ENCODE data around the gene PPP1R27. TPM values are rescaled to one million over a fixed set of nuclear protein-coding genes. Genes with fewer than 3 reads are reported as not detected.

Gene PPP1R27
- total RNA-seq, 1 donor from 2014 or later, result not detected

DNA sequence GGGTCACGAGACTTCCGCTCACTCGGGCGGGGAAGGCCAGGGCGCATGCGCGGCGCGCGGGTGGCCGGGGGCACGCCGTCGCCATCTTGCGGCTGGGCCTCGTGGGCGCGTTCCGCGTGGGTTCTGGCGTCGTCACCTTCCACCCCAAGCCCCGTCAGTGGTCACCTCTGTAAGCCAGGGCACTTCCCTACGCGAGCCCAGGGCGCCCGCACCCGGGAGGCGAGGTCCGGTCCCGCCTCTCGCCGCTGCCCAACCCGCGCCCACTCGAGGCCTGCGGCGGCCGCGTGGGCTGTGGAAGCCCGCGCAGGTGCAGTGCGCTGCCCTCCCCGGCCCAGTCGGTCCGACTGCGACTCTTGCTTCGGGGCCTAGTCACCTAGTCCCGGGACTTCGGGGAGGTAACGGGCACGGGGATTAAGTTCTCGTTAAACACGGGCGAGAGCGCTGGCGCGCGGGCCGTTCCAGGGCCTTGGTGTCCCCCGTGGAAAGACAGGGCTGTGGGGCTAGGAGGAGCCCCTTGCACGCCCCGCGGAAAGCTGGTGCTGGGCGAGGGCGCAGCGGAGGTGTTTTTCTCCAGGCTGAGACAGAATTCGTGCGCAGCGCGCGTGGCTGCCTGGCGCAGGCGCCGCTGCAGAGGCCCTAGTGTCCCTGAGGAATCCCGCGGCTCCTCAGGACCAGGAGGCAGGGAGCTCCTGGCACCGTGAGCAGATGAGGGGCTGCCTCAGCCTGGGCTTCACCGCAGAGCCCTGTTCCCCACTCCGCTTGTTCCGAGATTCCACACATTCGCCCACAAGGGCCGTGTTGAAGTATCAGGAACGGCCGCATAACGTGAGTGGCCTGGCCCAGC lies 36.8 kb upstream of the PPP1R27 start:
- TF ChIP-seq POLR2A (IDR thresholded peaks at IDR 0.05) (peak in 1 of 2 donors; percentile 98), POLR2AphosphoS5 (IDR thresholded peaks at IDR 0.05; ENCODE audit: insufficient read depth in 1 of 2, low read depth in 1 of 2) (peak; percentile 53 to 89)
- TF ChIP-seq, protein P1, sequence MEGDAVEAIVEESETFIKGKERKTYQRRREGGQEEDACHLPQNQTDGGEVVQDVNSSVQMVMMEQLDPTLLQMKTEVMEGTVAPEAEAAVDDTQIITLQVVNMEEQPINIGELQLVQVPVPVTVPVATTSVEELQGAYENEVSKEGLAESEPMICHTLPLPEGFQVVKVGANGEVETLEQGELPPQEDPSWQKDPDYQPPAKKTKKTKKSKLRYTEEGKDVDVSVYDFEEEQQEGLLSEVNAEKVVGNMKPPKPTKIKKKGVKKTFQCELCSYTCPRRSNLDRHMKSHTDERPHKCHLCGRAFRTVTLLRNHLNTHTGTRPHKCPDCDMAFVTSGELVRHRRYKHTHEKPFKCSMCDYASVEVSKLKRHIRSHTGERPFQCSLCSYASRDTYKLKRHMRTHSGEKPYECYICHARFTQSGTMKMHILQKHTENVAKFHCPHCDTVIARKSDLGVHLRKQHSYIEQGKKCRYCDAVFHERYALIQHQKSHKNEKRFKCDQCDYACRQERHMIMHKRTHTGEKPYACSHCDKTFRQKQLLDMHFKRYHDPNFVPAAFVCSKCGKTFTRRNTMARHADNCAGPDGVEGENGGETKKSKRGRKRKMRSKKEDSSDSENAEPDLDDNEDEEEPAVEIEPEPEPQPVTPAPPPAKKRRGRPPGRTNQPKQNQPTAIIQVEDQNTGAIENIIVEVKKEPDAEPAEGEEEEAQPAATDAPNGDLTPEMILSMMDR (IDR thresholded peaks at IDR 0.05), result peak in 2 of 3 experiments; percentile 32 to 66
- Histone ChIP-seq H3K27me3 (no peaks in the 10 kb centered on the region), H3K4me1 (peaks cover 55% of the 10 kb centered on the region)

DNA sequence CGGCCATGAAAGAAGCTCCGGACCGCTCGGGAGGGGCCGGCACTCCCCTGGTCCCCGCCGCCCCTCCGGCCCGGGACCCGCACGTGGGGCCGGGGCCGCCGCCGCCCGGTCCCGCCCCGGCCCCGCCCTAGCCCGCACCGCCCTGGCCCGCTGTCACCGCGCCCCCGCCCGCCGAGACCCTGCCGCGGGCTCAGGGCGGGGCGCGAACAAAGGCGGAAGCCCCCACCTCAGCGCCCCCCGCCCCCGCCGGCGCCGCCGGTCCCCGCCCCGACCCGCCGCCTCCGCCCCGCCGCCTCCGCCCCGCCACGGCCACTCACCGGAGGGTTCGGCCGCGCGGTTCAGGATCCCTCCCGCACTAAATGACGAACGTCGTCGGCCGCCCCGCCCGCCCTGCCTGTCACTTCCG lies 36.1 kb upstream of the PPP1R27 start, which contains the start of gene ARHGDIA:
Gene ARHGDIA, minus strand, starts transcription at position 357 of the 406 bp plus-strand sequence. CDS start 1,407 bp downstream, outside the sequence.
- intact Hi-C loops (cut with DNase I), result no loop called here
- Histone ChIP-seq H3K4me3 (peak within 1 kb of the TSS; percentile 60 to 67), H3K36me3 (peaks cover 0 to 9% of the 10 kb centered on the region in 2 donors), H3K9me3 (no peaks in the 10 kb centered on the region), H3K27ac (peak within 1 kb of the TSS; percentile 82), H3K4me1 (peaks cover 61% of the 10 kb centered on the region), H3K27me3 (no peaks in the 10 kb centered on the region)
- TF ChIP-seq POLR2A (IDR thresholded peaks at IDR 0.05) (no peak), POLR2AphosphoS5 (IDR thresholded peaks at IDR 0.05; ENCODE audit: insufficient read depth in 1 of 2, low read depth in 1 of 2) (no peak)
- TF ChIP-seq, protein P1 (IDR thresholded peaks at IDR 0.05), result no peak
- no peak for DNase-seq (ENCODE audit: extremely low spot score in 2 of 2)

More for the DNA sequence above, 36.8 kb upstream of the PPP1R27 start:
- DNase-seq (ENCODE audit: extremely low spot score in 2 of 2), result peak in 1 of 2 donors; percentile 90
- H3K9me3 ChIP-seq, result no peaks in the 10 kb centered on the region
- peak overlapping the region; percentile 60 to 67 for H3K4me3 ChIP-seq
- H3K27ac ChIP-seq, result peak overlapping the region; percentile 82
- H3K36me3 ChIP-seq, result peaks cover 0 to 9% of the 10 kb centered on the region in 2 donors
- intact Hi-C loops (cut with DNase I), result no loop called here

DNA sequence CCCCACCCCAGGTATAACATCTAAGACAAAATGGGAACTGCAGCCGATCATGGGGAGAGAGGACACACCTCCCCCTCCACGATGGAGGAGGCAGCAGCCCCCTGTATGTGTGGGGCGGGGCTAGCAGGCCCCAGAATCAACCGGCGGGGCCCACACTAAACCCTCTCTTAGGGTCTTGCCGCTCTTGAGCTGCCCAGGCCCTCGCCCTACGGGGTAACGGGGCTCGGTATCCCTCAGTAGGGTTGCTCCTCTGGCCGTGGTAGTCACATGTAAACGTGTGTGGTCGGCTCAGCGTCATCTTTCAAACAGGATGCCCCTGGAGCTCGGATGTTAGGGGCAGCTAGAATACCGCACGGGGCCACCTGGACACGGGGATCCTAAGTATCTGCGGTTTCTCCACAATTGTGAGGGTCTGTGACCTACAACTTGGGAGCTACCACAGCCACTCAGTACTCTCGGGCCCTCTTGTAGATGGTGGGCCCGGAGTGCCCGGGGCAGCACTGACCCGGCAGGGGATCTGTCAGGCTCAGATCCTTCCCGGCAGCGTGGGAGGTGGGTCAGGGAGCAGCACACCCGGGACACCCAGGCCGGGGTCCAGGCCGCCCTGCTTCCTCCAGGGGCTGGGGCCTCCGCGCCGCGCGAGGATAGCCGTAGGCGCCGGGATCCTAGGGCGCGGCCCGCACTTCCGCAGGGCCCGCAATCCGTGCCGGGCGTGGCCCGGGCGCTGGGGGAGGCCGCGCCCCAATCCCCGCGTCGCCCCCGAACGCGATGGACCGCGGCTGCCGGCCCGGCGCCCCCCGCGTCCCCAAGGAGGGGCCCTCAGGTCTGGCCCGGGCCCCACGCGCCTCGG lies 35.5 kb upstream of the PPP1R27 start:
- Histone ChIP-seq H3K27ac (peak overlapping the region; percentile 82), H3K9me3 (no peaks in the 10 kb centered on the region), H3K4me1 (peaks cover 66% of the 10 kb centered on the region), H3K4me3 (peak overlapping the region; percentile 60 to 67), H3K27me3 (no peaks in the 10 kb centered on the region), H3K36me3 (peaks cover 0 to 9% of the 10 kb centered on the region in 2 donors)
- DNase-seq (ENCODE audit: extremely low spot score in 2 of 2), result peak in 1 of 2 donors; percentile 87
- intact Hi-C loops (cut with DNase I), result no loop called here
- TF ChIP-seq POLR2AphosphoS5 (IDR thresholded peaks at IDR 0.05; ENCODE audit: insufficient read depth in 1 of 2, low read depth in 1 of 2) (peak in 1 of 2 donors; percentile 62), POLR2A (IDR thresholded peaks at IDR 0.05) (no peak)

DNA sequence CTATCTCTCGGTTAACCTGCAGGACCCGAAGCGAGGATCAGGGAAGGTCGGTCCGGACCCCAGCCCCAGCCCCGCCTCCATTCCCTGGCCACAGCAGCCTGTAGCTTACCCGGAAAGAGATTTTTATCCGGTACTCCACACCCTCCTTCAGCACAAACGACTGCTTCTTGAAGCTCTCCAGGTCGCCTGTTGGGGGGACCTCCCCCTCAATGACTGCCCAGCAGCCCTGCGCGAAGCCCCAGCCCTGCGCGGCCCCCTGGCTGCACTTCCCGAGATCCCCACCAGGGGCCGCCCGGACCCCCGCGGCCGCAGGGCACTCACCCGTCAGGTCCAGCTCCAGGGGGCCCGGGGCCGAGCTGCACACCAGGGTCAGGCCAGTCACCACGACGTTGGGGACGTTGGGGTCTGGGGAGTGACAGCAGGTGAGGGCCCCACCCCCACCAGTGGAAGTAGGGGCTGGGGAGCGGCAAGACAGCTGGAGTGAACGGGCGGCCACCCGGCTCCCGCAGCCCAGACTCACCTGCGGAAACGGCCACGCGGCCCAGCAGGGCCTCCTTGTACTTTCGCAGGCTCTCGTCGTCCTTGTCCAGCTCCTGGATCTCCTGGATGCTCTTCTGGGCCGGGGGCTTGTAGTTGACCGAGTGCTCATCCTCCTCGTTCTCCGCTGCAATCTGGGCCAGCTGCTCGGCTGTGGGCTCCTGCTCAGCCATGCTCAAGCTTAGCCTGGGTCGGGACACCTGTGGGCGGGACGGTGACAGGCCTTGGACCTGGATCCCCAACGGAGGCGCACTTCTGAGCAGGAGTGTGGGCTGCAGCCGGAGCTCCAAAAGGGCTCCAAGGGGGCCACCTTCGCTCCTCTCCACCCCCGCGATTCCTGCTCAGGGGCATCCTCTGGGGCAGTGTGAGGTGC lies 34.6 kb upstream of the PPP1R27 start:
- intact Hi-C loops (cut with DNase I), result no loop called here
- peak overlapping the region; percentile 60 to 67 for H3K4me3 ChIP-seq
- no peaks in the 10 kb centered on the region for H3K9me3 ChIP-seq
- peak overlapping the region; percentile 82 for H3K27ac ChIP-seq
- no peak for TF ChIP-seq POLR2A (IDR thresholded peaks at IDR 0.05)
- TF ChIP-seq POLR2AphosphoS5 (IDR thresholded peaks at IDR 0.05; ENCODE audit: insufficient read depth in 1 of 2, low read depth in 1 of 2), result no peak
- TF ChIP-seq, protein P1 (IDR thresholded peaks at IDR 0.05), result peak; percentile 13 to 78 (median 50)
- H3K36me3 ChIP-seq, result peaks cover 0 to 9% of the 10 kb centered on the region in 2 donors
- H3K4me1 ChIP-seq, result peaks cover 66% of the 10 kb centered on the region
- DNase-seq (ENCODE audit: extremely low spot score in 2 of 2), result peak in 1 of 2 donors; percentile 87
- H3K27me3 ChIP-seq, result no peaks in the 10 kb centered on the region

Data from vagina (tissue), 2 donors.